Activated CD4-positive, alpha-beta memory T cell treated with anti-CD3 and anti-CD28 coated beads for 36 hours (primary cell): ENCODE data around the gene TRIOBP. TPM values are rescaled to one million over a fixed set of nuclear protein-coding genes. Genes with fewer than 3 reads are reported as not detected.

Source experiments
- CTCF ChIA-PET: fragments of 350-600 bp; sonication (Branson Sonifier 250); formaldehyde crosslinking; loops from one replicate; lab custom pipeline; 2021; ENCODE audit warnings: antibody characterized with exemption, inconsistent platforms; lab: Charles Lee
- POLR2A ChIA-PET: fragments of 350-600 bp; sonication (Branson Sonifier 250); formaldehyde crosslinking; loops from one replicate; lab custom pipeline; 2021; ENCODE audit warnings: antibody characterized with exemption; lab: Charles Lee
- DNase-seq: peaks from one replicate; pipeline ENCODE4 v3.0.0-alpha.2; 2020
- H3K27ac Mint-ChIP-seq: one replicate; pipeline ENCODE4 v1.8.0; 2021; ENCODE audit warnings: mixed read lengths
- H3K27me3 Mint-ChIP-seq: one replicate; pipeline ENCODE4 v1.8.0; 2021; ENCODE audit warnings: mixed read lengths
- H3K36me3 Mint-ChIP-seq: one replicate; pipeline ENCODE4 v1.8.0; 2021; ENCODE audit warnings: mixed read lengths
- H3K4me1 Mint-ChIP-seq: one replicate; pipeline ENCODE4 v1.8.0; 2021; ENCODE audit warnings: low read depth, mixed read lengths
- H3K4me3 Mint-ChIP-seq: one replicate; pipeline ENCODE4 v1.8.0; 2021; ENCODE audit warnings: mild to moderate bottlenecking, mixed read lengths
- H3K9me3 Mint-ChIP-seq: one replicate; pipeline ENCODE4 v1.8.0; 2021; ENCODE audit warnings: mixed read lengths
- intact Hi-C: fragments of 100-400 bp; cut with micrococcal nuclease; formaldehyde crosslinking; loops from one replicate; pipeline ENCODE4 v1.15.1; 2023
- total RNA-seq, 2 experiments: library from RNA; stranded (reverse); gene quantifications; one replicate each; pipeline ENCODE4 v1.2.3, GENCODE V29; 2021

The TRIOBP gene
- total RNA-seq, 2 experiments from 2014 or later: 25.0 to 26.8 TPM

DNA sequence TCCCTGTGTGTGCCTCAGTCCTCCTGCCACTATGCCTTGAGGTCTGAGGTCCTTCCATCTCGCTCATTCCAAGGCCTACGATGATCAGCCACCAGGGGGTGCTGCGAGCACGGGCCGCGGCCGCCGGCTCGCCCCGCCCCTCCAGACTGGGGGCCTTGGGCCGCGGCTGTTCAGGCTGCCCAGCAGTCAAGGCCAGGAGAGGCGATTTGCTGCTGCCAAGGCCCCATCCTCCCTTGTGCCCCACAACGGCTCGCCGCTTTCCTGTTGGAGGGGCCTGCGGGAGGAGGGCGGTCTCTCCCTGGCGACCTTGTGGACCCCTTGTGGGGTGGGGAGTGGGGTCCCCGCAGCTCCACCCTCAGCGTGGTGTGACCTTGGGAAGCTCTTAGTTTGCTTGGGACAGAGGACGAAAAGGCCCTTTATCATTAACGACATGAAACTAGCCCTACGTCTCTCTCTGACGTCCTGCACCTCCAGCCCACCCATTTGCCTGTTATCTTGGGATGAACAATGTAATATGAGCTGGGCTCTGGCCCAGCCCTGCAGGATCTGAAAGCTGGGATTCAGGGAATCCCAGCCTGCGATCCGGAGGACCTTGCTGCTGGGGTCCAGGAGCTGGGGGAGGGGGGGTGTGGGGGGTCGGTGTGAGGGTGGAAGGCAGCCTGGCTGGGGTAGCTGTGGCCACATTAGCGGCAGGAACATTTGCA is 121.0 kb downstream of the TRIOBP start:
- intact Hi-C loops: loop anchor here (1.0 to 2.0 kb wide), 4 partner anchors 13 to 147 kb away; a partner anchor contains a TSS
- Mint-ChIP-seq H3K27ac (no peak overlapping the region), H3K4me3 (no peak overlapping the region), H3K27me3 (peaks cover 7% of the 10 kb centered on the region), H3K9me3 (no peaks in the 10 kb centered on the region), H3K36me3 (no peaks in the 10 kb centered on the region), H3K4me1 (peaks cover 11% of the 10 kb centered on the region)
- ChIA-PET POLR2A (interaction anchor here (0.8 to 1.6 kb wide), 4 partner anchors 10 to 136 kb away, joined by 3 to 6 read pairs (median 5); partner anchors contain the start of genes ANKRD54, C22orf23, GCAT and POLR2F), CTCF (interaction anchor here (0.7 to 8.4 kb wide), 31 partner anchors 7 to 257 kb away, joined by 3 to 124 read pairs (median 5); partner anchors contain the start of genes ANKRD54, C22orf23, GCAT and MICALL1)
- peak; percentile 87 for DNase-seq

DNA sequence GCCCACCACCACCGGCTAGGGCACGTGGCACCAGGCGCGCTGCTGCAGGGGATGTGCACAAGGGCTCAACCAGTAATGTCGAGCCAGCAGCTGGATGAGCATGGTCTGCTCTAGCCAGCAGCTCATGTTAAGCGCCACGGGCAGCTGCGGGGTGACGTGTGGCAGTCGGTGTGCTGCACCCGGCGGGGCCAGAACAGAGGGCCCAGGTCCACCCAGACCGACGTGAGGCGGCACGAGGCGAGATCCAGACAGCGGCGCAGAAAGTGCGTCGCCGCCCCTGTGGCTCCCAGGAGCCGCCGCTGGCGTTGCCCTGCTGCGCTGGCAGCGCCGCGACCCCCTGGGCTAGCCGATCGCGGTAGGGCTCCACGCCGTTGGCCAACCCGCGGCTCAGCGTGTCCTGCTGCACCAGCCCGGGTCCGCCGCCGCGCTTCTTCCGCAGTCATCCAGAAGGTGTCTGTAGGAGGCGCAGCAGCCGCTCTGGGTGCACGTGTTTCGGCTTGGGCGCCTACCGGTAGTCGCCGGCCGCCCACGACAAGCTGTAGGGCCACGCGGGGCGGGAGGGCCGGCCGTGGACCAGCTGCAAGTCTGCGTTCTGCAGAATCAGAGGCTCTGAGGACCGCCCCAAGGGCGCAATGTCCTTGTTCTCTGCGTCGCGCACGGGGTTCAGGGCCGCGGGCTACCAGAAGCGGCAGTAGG is 121.7 kb downstream of the TRIOBP start:
- Mint-ChIP-seq H3K27me3 (peaks cover 13% of the 10 kb centered on the region), H3K9me3 (no peaks in the 10 kb centered on the region), H3K4me1 (peaks cover 11% of the 10 kb centered on the region), H3K4me3 (no peak overlapping the region), H3K27ac (no peak overlapping the region), H3K36me3 (no peaks in the 10 kb centered on the region)
- ChIA-PET CTCF (interaction anchor here (0.7 to 8.4 kb wide), 20 partner anchors 10 to 257 kb away, joined by 3 to 124 read pairs (median 10); partner anchors contain the start of genes ANKRD54, C22orf23, GCAT and MICALL1), POLR2A (interaction anchor here (0.8 to 1.6 kb wide), 5 partner anchors 10 to 135 kb away, joined by 3 to 6 read pairs (median 5); partner anchors contain the start of genes ANKRD54, C22orf23, GCAT and POLR2F)
- peak; percentile 81 for DNase-seq
- intact Hi-C loops: loop anchor here (2.0 kb wide), 1 partner anchor 14 kb away; a partner anchor contains a TSS

DNA sequence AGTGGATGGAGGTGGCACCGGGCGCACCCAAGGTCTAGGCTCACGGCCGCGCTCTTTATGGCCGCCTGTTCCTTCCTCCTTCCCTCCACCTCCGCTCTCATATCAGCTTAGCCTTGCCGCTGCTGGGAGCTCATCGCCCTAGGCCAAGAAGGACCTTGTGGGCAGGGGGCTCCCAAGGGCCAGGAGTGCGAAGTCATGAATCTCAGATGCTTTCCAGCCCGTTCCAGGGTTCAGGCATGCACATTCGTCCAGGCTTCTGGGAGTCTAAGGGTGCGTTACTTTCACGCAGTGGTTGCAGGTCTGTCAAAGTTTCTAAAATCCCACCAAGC is 122.2 kb downstream of the TRIOBP start:
- H3K27ac Mint-ChIP-seq: no peak overlapping the region
- intact Hi-C loops: loop anchor here (2.0 kb wide), 1 partner anchor 14 kb away; a partner anchor contains a TSS
- H3K4me1 Mint-ChIP-seq: peaks cover 11% of the 10 kb centered on the region
- CTCF ChIA-PET: interaction anchor here (1.1 to 8.4 kb wide), 13 partner anchors 9 to 148 kb away, joined by 3 to 124 read pairs (median 16); partner anchors contain the start of genes ANKRD54, C22orf23, GCAT and MICALL1
- no peak for DNase-seq
- peaks cover 14% of the 10 kb centered on the region for H3K27me3 Mint-ChIP-seq
- POLR2A ChIA-PET: interaction anchor here (1.0 to 1.6 kb wide), 2 partner anchors 10 to 25 kb away, joined by 3 to 6 read pairs; partner anchors contain the start of gene ANKRD54
- H3K4me3 Mint-ChIP-seq: no peak overlapping the region
- no peaks in the 10 kb centered on the region for H3K36me3 Mint-ChIP-seq
- H3K9me3 Mint-ChIP-seq: no peaks in the 10 kb centered on the region

DNA sequence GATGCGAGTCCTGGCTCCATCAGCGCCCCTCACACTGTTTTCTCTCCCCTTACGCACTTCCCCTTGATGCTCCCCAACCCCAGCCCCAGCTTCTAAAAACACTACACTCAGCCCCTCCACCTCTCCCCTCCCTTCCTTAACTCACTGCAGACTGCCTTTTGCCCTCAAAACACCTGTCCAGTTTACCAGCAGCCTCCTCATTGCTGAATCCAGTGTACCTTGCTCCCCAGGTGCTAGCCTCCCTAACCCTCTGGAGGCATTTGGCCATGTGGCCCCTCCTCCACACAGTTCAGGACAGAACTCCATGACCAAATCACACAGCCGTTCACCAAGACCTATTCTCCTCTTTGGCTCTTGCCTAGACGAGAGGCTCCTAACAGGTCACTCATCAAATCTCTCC is 123.5 kb downstream of the TRIOBP start:
- Mint-ChIP-seq H3K36me3 (no peaks in the 10 kb centered on the region), H3K27me3 (peaks cover 18% of the 10 kb centered on the region), H3K4me1 (peaks cover 14% of the 10 kb centered on the region), H3K4me3 (no peak overlapping the region), H3K9me3 (no peaks in the 10 kb centered on the region), H3K27ac (no peak overlapping the region)
- no peak for DNase-seq
- intact Hi-C loops: no loop called here
- POLR2A ChIA-PET: no interaction called here
- CTCF ChIA-PET: interaction anchor here (4.6 to 8.4 kb wide), 3 partner anchors 14 to 111 kb away, joined by 21 to 124 read pairs (median 58); no protein-coding TSS in a partner anchor

DNA sequence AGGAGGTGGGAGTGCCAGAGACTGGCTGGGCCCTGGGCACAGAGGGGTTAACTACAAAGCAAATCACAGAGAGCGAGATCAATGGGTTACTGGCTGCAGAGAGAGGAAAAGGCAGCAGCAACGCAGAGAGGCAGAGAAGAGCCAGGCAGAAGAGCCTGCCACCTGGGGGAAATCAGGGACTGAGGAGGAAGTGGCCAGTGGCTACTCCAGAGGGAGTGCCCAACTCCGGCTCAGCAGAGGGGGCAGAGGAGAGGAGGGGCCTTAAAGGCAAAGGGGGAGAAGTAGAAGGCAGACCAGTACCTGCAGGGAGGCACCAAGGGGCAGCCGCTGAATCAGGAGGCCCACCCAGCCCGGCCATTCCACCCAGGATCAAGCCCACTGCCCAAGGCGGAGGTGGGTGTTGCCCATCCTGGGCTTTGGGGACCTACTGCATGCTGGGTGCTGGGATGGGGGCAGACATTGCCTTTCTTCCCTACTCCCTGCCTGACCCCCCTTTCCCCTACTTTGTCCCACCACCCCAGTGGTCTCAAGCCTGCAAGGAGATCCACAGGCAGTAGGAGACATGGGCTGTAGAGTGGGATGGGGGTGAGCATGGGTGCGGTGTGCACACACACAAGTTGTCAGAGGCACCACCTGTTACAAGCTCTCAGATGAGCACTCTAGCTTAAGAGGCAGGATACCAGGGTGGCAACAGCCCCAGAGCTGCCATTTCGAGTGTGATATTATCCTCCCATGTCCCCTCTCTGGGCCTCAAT is 125.4 kb downstream of the TRIOBP start:
- no peak for DNase-seq
- intact Hi-C loops: no loop called here
- H3K36me3 Mint-ChIP-seq: no peaks in the 10 kb centered on the region
- H3K27ac Mint-ChIP-seq: no peak overlapping the region
- ChIA-PET POLR2A (no interaction called here), CTCF (no interaction called here)
- no peaks in the 10 kb centered on the region for H3K9me3 Mint-ChIP-seq
- peaks cover 20% of the 10 kb centered on the region for H3K27me3 Mint-ChIP-seq
- H3K4me3 Mint-ChIP-seq: no peak overlapping the region
- peaks cover 16% of the 10 kb centered on the region for H3K4me1 Mint-ChIP-seq

DNA sequence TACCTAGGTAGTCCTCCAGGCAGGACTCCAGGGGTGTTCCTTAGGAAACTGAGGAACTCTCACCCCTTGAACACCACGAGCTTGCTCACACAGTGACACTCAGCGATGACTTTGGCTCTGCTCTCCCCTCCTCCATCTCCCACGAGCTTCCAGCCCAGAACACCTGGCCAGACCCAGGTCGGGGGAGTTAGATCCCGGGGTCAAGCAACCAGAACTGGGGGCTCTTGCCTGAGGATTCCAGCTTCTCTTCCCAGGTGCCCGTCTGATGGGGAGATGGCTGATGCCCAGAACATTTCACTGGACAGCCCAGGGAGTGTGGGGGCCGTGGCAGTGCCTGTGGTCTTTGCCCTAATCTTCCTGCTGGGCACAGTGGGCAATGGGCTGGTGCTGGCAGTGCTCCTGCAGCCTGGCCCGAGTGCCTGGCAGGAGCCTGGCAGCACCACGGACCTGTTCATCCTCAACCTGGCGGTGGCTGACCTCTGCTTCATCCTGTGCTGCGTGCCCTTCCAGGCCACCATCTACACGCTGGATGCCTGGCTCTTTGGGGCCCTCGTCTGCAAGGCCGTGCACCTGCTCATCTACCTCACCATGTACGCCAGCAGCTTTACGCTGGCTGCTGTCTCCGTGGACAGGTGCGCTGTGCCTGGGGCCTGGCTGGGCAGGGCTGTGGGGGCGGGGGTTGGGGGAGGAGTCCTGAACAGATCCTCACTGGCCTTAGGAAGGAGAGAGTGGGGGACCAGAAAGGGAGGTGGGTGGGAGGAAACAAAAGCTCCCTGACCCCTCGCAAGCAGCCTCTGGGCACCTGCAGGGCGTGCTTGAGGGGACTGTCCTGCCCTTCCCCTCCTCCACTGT is 126.5 kb downstream of the TRIOBP start, which contains the start of gene GALR3:
TSS of gene GALR3 (plus strand) at position 249 of the 852 bp plus-strand sequence. CDS start at position 274, 25 bp downstream.
- H3K27ac Mint-ChIP-seq: no peak within 1 kb of the TSS
- ChIA-PET CTCF (interaction anchor here (0.7 to 2.4 kb wide), 3 partner anchors 7 to 40 kb away, joined by 3 to 9 read pairs (median 8); no protein-coding TSS in a partner anchor), POLR2A (interaction anchor here (0.6 kb wide), 1 partner anchor 39 kb away, joined by 5 read pairs; no protein-coding TSS in a partner anchor)
- intact Hi-C loops: no loop called here
- peak within 1 kb of the TSS; percentile 26 for H3K4me3 Mint-ChIP-seq
- H3K27me3 Mint-ChIP-seq: peaks cover 20% of the 10 kb centered on the region
- no peak for DNase-seq
- H3K36me3 Mint-ChIP-seq: no peaks in the 10 kb centered on the region
- H3K9me3 Mint-ChIP-seq: no peaks in the 10 kb centered on the region
- H3K4me1 Mint-ChIP-seq: peaks cover 11% of the 10 kb centered on the region

DNA sequence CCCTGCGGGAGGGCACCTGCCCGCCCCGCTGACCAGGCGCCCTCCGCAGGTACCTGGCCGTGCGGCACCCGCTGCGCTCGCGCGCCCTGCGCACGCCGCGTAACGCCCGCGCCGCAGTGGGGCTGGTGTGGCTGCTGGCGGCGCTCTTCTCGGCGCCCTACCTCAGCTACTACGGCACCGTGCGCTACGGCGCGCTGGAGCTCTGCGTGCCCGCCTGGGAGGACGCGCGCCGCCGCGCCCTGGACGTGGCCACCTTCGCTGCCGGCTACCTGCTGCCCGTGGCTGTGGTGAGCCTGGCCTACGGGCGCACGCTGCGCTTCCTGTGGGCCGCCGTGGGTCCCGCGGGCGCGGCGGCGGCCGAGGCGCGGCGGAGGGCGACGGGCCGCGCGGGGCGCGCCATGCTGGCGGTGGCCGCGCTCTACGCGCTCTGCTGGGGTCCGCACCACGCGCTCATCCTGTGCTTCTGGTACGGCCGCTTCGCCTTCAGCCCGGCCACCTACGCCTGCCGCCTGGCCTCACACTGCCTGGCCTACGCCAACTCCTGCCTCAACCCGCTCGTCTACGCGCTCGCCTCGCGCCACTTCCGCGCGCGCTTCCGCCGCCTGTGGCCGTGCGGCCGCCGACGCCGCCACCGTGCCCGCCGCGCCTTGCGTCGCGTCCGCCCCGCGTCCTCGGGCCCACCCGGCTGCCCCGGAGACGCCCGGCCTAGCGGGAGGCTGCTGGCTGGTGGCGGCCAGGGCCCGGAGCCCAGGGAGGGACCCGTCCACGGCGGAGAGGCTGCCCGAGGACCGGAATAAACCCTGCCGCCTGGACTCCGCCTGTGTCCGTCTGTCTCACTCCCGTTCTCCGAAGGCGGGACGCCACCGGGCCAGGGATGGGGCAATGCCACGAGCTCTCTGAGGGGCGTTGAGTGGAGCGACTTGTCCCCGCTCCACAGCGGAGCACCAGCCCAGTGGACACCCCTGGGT is 128.1 kb downstream of the TRIOBP start:
- H3K36me3 Mint-ChIP-seq: peaks cover 4% of the 10 kb centered on the region
- H3K27ac Mint-ChIP-seq: no peak overlapping the region
- peaks cover 20% of the 10 kb centered on the region for H3K27me3 Mint-ChIP-seq
- H3K4me1 Mint-ChIP-seq: peaks cover 5% of the 10 kb centered on the region
- no peaks in the 10 kb centered on the region for H3K9me3 Mint-ChIP-seq
- peak overlapping the region; percentile 66 for H3K4me3 Mint-ChIP-seq
- intact Hi-C loops: no loop called here
- CTCF ChIA-PET: interaction anchor here (1.0 to 2.4 kb wide), 4 partner anchors 8 to 81 kb away, joined by 3 to 9 read pairs (median 6); partner anchors contain the start of genes GCAT and MICALL1
- peak; percentile 35 for DNase-seq
- POLR2A ChIA-PET: no interaction called here

Other genes starting within 250 kb of the TRIOBP start
- gene MFNG, start 210.7 kb upstream of the TRIOBP start, total RNA-seq: 100 to 1,000 TPM; 101 to 106 TPM
- gene CARD10, start 177.6 kb upstream of the TRIOBP start, total RNA-seq: under 1 TPM in 1 of 2 experiments, not detected in 1; 0.12 TPM
- gene CDC42EP1, start 136.6 kb upstream of the TRIOBP start, total RNA-seq: 1 to 10 TPM; 1.4 to 1.9 TPM
- gene LGALS2, start 117.0 kb upstream of the TRIOBP start, total RNA-seq: not detected
- gene GGA1, start 88.2 kb upstream of the TRIOBP start, total RNA-seq: 10 to 100 TPM; 59.0 to 61.1 TPM
- 100 to 1,000 TPM in 1 of 2 experiments, 10 to 100 TPM in 1; 97.6 to 102 TPM for gene SH3BP1, start 57.4 kb upstream of the TRIOBP start, total RNA-seq
- gene PDXP, start 38.3 kb upstream of the TRIOBP start, total RNA-seq: 10 to 100 TPM; 21.9 to 22.9 TPM
- gene LGALS1, start 21.4 kb upstream of the TRIOBP start, total RNA-seq: 100 to 1,000 TPM; 816 to 833 TPM
- gene NOL12, start 10.7 kb upstream of the TRIOBP start, total RNA-seq: 10 to 100 TPM; 32.5 to 33.3 TPM
- gene GCAT, start 110.9 kb downstream of the TRIOBP start, total RNA-seq: 10 to 100 TPM; 21.8 TPM
- gene GALR3, start 126.3 kb downstream of the TRIOBP start, total RNA-seq: under 1 TPM in 1 of 2 experiments, not detected in 1; 0.19 TPM
- 10 to 100 TPM; 16.9 to 17.5 TPM for gene ANKRD54, start 147.3 kb downstream of the TRIOBP start, total RNA-seq
- 100 to 1,000 TPM; 656 to 664 TPM for gene EIF3L, start 152.4 kb downstream of the TRIOBP start, total RNA-seq
- 10 to 100 TPM; 18.4 to 19.1 TPM for gene MICALL1, start 209.2 kb downstream of the TRIOBP start, total RNA-seq